GM19240 (cell line): ENCODE results near the gene MTOR.
"Not testable (repeated sequence)": the region's sequence is repeated elsewhere in the genome, so short reads cannot be mapped to it uniquely, and the experiment has no call there.

Experiments
- DNase-seq: peaks from one replicate; pipeline ENCODE4 v3.0.0; 2011; ENCODE audit warnings: low spot score; ENCODE audit not compliant: insufficient read length

MTOR gene

GRCh38 chr1:11180342-11180744, 82.0 kb downstream of the MTOR start:
- DNase-seq: no peak

DNA sequence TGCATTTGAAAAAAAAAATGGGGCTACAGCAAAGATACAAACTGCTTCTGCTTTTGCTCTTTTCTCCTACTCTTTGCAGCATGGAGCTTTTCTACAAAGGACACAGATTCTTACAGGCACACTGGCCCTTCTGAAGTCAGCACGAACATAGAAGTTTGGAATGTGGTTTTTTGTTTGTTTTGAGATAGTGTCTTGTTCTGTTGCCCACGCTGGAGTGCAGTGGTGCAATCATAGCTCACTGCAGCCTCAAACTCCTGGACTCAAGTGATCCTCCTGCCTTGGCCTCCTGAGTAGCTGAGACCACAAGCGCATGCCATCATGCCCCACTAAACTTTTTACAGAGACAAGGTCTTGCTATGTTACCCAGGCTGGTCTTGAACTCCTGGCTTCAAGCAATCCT, 82.6 kb downstream of the MTOR start:
- DNase-seq: not testable (repeated sequence)

DNA sequence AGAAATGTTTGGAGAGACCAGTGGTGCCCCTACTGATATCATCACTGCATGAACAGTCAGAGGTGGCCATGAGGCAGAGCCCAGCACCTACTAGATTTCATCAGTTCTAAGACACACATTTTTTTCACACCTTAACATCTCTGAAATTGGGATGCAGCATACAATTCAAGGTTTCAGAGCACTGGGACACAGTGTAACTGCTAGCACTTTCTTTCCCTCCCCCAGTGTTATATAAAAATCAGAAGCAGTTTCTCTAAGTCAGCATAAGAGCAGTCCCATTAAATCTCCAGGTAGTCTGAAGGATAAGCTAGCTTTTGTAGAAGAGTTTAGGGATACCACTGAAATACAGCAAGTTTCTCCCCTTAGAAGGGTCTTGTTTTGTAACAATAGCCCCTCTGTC, 83.2 kb downstream of the MTOR start:
- DNase-seq: no peak

- no peak for DNase-seq
These were observed 84.0 kb downstream of the MTOR start for GRCh38 chr1:11178021-11179015.

- DNase-seq: no peak
These were observed 86.2 kb downstream of the MTOR start for GRCh38 chr1:11176081-11176706.

DNA sequence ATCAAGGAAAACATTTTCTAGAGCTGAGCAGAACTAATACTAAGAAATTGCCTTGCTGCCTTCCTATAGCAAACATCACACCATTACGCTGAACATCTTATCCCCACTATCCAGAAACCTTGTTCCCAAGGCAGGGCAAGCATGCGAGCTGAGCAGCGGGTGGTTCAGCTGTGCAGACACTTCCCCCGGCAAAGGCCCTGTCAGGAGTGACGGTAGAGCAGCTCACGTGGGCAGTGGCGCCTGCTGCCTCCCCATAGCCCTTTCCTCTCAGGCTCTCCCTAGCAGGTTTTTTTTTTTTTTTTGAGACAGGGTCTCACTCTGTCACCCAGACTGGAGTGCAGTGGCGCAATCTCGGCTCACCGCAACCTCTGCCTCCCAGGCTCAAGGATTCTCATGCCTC, 86.9 kb downstream of the MTOR start:
- DNase-seq: no peak

DNA sequence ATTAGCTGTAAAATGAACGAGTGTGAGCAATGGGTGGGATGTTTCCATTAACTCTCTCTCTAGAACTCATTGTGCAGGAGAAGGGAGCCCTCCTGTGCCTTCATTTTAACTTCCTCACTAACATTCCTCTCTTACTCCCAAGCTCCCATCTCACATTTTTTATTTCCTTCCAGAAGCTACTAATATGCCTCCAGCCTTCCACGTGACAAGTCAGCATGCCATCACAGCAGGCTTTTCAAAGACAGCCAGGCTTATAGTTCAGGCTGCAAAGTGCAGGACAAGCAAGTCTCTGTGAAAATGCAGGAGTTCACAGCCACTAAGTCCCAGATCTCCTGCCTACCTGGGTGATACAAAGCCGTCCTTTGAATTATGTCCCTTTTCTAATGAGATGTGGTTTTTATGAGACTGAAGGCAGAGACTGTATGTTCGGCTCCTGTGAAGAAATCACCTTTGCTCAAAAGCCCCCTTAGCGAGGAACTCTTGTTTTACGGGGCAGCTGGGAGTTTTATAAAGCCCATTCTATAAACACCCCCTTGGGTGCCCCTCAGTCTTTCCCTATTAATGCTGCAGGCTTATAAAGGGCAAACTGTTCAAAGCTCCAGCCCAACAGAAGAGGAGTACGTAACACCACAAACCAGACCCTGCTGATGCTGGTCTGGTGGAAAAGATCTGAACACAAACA, 87.9 kb downstream of the MTOR start:
- no peak for DNase-seq

DNA sequence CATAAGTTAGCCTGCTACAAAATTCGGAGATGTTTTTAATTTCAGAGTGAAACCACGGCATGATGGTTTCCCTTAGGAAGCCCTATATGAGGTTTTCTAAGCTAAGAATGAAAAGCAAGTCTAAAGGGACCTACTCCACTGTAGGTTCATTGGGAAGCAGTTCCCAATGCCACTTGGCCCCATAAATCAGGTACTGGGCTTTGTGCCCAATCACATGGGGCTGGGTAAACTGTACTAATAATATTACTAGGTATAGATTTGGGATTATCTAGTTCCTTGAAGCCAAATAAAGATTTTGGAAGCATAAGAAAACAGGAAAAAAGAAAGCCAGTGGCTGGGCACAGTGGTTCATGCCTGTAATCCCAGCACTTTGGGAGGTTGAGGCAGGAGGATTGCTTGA, 92.2 kb downstream of the MTOR start:
- no peak for DNase-seq

DNA sequence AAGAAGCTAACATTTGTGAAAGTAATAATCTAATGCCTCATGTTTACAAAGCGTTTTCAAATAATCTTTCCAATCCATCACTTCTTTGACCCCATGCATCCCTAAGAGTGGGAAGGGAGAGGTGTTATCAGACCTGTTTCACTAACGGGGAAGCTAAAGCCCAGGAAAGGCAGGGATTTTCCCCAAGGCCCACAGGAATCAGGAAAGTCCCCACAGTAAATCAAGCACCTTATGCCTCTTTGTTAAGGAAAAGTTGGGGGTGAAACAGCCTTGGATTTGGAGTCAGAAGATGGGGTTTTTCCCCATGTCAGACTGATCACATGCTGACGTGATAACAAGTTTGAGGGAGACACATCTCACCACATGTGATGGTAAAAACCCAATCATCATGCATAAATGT, 93.1 kb downstream of the MTOR start:
- DNase-seq: no peak

DNA sequence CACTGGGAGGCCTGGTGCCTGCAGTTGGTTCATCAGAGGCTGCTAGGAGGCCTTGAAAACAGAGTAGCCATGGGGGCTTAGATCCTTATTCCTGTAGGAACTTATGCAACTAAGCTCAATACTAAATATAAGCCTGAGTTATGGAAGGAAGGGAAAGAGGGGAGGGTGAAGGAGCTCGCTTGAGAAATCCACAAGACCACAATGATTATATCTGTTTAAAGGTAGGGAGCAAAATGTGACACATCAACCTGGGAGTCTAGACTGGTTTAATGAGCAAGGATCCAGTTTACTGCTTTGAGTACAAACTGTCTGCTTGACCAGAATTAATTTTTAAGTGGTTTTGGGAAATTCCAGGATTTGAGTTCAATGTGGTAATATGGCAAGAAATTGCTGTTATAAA, 93.6 kb downstream of the MTOR start:
- no peak for DNase-seq

DNA sequence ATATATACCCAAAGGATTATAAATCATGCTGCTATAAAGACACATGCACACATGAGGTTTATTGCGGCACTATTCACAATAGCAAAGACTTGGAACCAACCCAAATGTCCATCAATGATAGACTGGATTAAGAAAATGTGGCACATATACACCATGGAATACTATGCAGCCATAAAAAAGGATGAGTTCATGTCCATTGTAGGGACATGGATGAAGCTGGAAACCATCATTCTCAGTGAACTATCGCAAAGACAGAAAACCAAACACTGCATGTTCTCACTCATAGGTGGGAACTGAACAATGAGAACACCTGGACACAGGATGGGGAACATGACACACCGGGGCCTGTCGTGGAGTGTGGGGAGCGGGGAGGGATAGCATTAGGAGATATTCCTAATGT, 95.6 kb downstream of the MTOR start:
- DNase-seq: not testable (repeated sequence)

GRCh38 chr1:11162752-11163151, 99.6 kb downstream of the MTOR start:
- DNase-seq: not testable (repeated sequence)

- DNase-seq: no peak
These were observed 103.5 kb downstream of the MTOR start for GRCh38 chr1:11158720-11159321.

DNA sequence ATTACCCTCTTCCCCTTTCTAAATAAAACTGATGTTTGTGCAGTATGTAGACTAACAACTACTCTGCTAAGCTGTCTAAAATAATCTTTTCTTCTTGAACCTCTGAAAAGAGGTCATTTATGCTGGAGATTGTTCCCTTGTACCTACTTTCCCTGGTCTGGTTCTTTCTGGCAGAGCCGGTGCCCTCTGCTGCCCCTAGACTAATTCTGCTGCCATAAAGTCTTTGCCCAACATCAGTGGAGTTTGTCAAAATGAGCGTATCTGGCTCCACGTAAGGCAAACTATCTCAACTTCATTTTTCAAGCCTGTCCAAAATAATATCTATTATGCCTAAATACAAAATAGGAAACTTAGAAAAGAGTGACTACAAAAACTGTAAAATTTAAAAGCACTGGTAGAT, 104.1 kb downstream of the MTOR start:
- no peak for DNase-seq

DNA sequence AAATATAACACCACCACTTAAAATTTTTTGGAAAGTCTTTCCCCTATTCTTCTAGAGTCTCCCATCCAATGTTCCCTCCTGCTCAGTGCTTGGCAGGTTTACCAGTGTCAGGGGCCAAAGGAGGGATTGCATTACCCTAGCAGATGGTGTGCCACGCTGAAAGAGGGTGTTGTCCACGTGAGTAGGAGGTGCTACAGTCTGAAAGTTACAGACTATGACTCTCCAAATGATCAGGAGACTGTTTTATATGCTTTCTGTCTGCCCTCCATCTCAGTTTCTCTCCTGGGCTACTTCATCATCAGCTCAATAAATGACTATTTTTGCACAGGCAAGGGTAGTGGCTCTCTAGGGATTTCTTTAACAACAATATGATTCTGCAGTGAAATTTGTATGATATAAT, 104.5 kb downstream of the MTOR start:
- DNase-seq: no peak

DNA sequence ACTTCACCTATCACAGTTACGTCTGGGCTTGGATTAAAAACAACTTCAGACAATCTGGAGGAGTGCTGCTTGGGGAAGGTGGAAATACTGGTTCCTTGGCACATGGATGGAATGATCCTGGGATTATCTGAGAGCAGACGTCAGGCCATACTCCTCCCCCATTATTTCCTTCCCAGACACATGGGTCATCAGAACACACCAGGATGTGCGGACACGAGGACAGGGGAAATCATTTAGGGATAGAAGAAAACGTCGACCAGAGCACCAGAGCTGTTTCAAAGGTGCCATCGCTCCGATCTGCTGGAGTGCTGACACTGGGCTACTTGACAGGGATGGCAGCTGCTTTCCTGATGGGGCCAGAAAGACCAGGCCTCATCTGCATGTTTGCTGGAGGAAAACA, 105.0 kb downstream of the MTOR start:
- DNase-seq: no peak

GRCh38 chr1:11156963-11157362, 105.4 kb downstream of the MTOR start:
- no peak for DNase-seq

DNA sequence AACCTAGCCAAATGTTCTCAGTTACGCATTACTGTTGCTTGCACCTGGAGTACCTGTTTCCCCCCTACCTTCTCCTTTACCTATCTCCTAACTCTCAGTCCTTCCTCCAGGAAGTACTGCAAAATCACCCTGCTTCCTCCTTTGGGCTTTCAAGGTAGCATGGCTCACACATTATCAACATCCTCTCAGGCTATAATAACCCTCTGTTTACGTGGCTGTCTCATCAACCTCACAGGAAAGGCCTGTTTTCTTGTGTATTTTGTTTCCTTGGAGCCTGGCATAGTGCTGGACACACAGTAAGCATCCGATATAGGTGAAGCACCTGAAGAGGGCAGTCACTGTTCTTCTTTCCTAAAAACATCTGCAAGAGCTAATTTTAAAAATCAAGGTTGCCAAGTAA, 105.9 kb downstream of the MTOR start:
- DNase-seq: no peak

GRCh38 chr1:11153184-11153583, 109.2 kb downstream of the MTOR start:
- DNase-seq: no peak

- DNase-seq: no peak
These were observed 109.6 kb downstream of the MTOR start for GRCh38 chr1:11152755-11153154.

DNA sequence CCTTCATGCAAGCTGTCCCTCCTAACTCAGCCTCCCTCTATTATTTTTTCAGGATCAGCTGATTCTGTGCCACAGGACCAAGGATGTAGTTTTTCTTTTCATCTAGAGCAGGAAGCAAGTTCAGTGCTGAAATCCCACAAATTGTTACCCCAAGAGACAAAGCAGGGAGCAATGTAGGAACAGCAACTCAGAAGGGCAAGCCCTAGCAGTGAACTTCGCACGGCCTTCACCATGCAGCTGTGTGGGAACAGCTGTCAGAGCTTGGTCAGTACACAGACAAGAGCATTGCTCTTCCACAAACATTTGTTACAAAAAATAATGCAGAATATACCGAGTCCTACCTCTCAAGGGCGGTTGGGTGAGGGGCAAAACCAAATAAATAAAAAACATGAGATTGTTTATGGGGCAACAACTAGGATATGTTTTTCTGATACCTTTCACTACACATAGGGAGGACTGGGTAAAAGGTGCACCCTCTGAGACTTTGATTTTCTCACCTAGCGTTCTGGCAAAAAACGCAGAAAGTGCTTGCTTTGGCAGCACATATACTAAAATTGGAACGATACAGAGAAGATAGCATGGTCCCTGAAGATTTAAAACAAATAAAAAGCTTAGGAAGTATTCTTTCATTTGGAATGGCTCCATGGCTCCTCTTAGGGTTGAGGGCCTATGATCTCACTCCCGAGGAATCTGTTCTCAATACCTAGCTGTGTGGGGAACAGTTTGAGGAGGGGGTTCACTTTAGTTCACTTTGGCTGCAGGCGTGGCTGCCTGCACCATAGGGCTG, 110.3 kb downstream of the MTOR start:
- no peak for DNase-seq
